Left lobe of liver (tissue), 2 donors: ENCODE data around the gene ARHGEF12. TPM values are rescaled to one million over a fixed set of nuclear protein-coding genes. Genes with fewer than 3 reads are reported as not detected.

Experiments
- ATAC-seq: fragments of 200-7000 bp; cut with Tn5 transposase; one replicate; pipeline ENCODE4 v1.9.1; 2020; ENCODE audit warnings: mild to moderate bottlenecking, moderate library complexity
- DNase-seq: peaks from one replicate; pipeline ENCODE4 v3.0.0-alpha.2; 2020; ENCODE audit warnings: low spot score
- total RNA-seq: library from RNA; stranded (reverse); gene quantifications from one replicate; pipeline ENCODE4 v1.2.1, GENCODE V29; 2021
- donor health status: DM: no; HTN: no; CAD: no; lungs with moderate emphysema.
- donor health status: DM: no; HTN: yes; CAD: no.

The ARHGEF12 gene
- total RNA-seq, 1 donor from 2014 or later, result 68.7 TPM

- DNase-seq, result no peak
- no peak for ATAC-seq
These were observed 196.6 kb downstream of the ARHGEF12 start for GRCh38 chr11:120532832-120533196.

- no peak for DNase-seq
- no peak for ATAC-seq
These were observed 200.0 kb downstream of the ARHGEF12 start for GRCh38 chr11:120536091-120536796.

GRCh38 chr11:120536797-120537169, 200.6 kb downstream of the ARHGEF12 start:
- no peak for DNase-seq
- ATAC-seq, result no peak

- DNase-seq (no peak), ATAC-seq (no peak)
These were observed 201.8 kb downstream of the ARHGEF12 start for GRCh38 chr11:120537996-120538395.

GRCh38 chr11:120538707-120539106, 202.5 kb downstream of the ARHGEF12 start:
- ATAC-seq, result no peak

More at GRCh38 chr11:120538707-120539106, 202.5 kb downstream of the ARHGEF12 start:
- DNase-seq, result no peak

Other genes with a start within 250 kb of the ARHGEF12 start
- gene TRIM29, start 198.3 kb upstream of the ARHGEF12 start, total RNA-seq, result 2.3 TPM
- gene OAF, start 125.4 kb upstream of the ARHGEF12 start, total RNA-seq, result 345 TPM
- not detected for gene POU2F3, start 96.3 kb upstream of the ARHGEF12 start, total RNA-seq
- 0.23 TPM for gene TLCD5, start 11.1 kb upstream of the ARHGEF12 start, total RNA-seq
- 0.05 TPM for gene GRIK4, start 175.3 kb downstream of the ARHGEF12 start, total RNA-seq